Neural cell (in vitro differentiated cells): ENCODE measurements around the gene MOCS2. TPM values are rescaled to one million over a fixed set of nuclear protein-coding genes. Genes with fewer than 3 reads are reported as not detected.
"Not testable (repeated sequence)": the region's sequence is repeated elsewhere in the genome, so short reads cannot be mapped to it uniquely, and the experiment has no call there.

Source experiments
- H2AFZ ChIP-seq: fragments of 200-600, 300-800 bp; sonication (generic), shearing (Covaris generic); 2 replicates; pipeline ENCODE4 v1.6.0; 2014; ENCODE audit warnings: low read depth, mild to moderate bottlenecking, antibody characterized with exemption, low read length, moderate library complexity
- H3F3A ChIP-seq: fragments of 200-600 bp; shearing (Covaris generic); 2 replicates; pipeline ENCODE4 v1.6.1; 2016; ENCODE audit warnings: mild to moderate bottlenecking, moderate library complexity, mixed read lengths, antibody characterized with exemption, low read length; ENCODE audit not compliant: insufficient read depth, poor library complexity, severe bottlenecking
- H3K27ac ChIP-seq: fragments of 200-600, 300-800 bp; sonication (generic), shearing (Covaris generic); 2 replicates; pipeline ENCODE4 v1.5.1; 2014; ENCODE audit warnings: mild to moderate bottlenecking, low read length, moderate library complexity
- H3K27me3 ChIP-seq: fragments of 300-800, 200-600 bp; sonication (generic), shearing (Covaris generic); 2 replicates; pipeline ENCODE4 v1.6.0; 2014; ENCODE audit warnings: mild to moderate bottlenecking, low read depth, low read length, moderate library complexity; ENCODE audit not compliant: insufficient read depth
- H3K36me3 ChIP-seq: fragments of 300-800, 200-600 bp; sonication (generic), shearing (Covaris generic); 2 replicates; pipeline ENCODE4 v1.5.1; 2014; ENCODE audit warnings: mild to moderate bottlenecking, antibody characterized with exemption, low read length, moderate library complexity; ENCODE audit not compliant: insufficient read depth
- H3K4me2 ChIP-seq: fragments of 300-800, 200-600 bp; sonication (generic), shearing (Covaris generic); 2 replicates; pipeline ENCODE4 v1.6.0; 2014; ENCODE audit warnings: mild to moderate bottlenecking, low read length
- H3K4me3 ChIP-seq: fragments of 300-800, 200-600 bp; sonication (generic), shearing (Covaris generic); 2 replicates; pipeline ENCODE4 v1.5.1; 2014; ENCODE audit warnings: mild to moderate bottlenecking, low read length, moderate library complexity
- H3K79me2 ChIP-seq: fragments of 200-600 bp; shearing (Covaris generic); replicated peaks from 2 replicates; pipeline ENCODE4 v1.6.0; 2014; ENCODE audit warnings: mild to moderate bottlenecking, low read length, moderate library complexity; ENCODE audit not compliant: insufficient read depth
- H3K9ac ChIP-seq: fragments of 300-800, 200-600 bp; sonication (generic), shearing (Covaris generic); 2 replicates; pipeline ENCODE4 v1.6.1; 2016; ENCODE audit warnings: mild to moderate bottlenecking, low read length, mixed read lengths
- H3K9me2 ChIP-seq: fragments of 200-600 bp; shearing (Covaris generic); 2 replicates; pipeline ENCODE4 v1.6.1; 2016; ENCODE audit warnings: mild to moderate bottlenecking, low read length, mixed read lengths; ENCODE audit not compliant: insufficient read depth
- H3K9me3 ChIP-seq: fragments of 200-600, 300-800 bp; sonication (generic), shearing (Covaris generic); 2 replicates; pipeline ENCODE4 v1.6.1; 2016; ENCODE audit warnings: mild to moderate bottlenecking, mixed run types, low read length, moderate library complexity, mixed read lengths
- H4K20me1 ChIP-seq: fragments of 200-600 bp; shearing (Covaris generic); 2 replicates; pipeline ENCODE4 v1.6.1; 2016; ENCODE audit warnings: mild to moderate bottlenecking, mixed run types; ENCODE audit not compliant: insufficient read depth
- EP300 ChIP-seq: fragments of 450-650 bp; conservative IDR thresholded peaks from 2 replicates; pipeline ENCODE4 v1.6.1; 2014; ENCODE audit warnings: antibody characterized with exemption, mild to moderate bottlenecking, moderate library complexity; ENCODE audit not compliant: poor library complexity, severe bottlenecking
- EZH2 ChIP-seq: fragments of 200-600, 300-800 bp; shearing (Covaris generic), sonication (generic); IDR thresholded peaks from 2 replicates; pipeline ENCODE4 v1.6.1; 2014; ENCODE audit warnings: antibody characterized with exemption, low read length, borderline replicate concordance, mild to moderate bottlenecking; ENCODE audit not compliant: insufficient read depth, poor library complexity, severe bottlenecking
- MXI1 ChIP-seq: fragments of 450-650 bp; conservative IDR thresholded peaks from 2 replicates; pipeline ENCODE4 v1.6.1; 2014; ENCODE audit warnings: antibody characterized with exemption, mild to moderate bottlenecking; ENCODE audit not compliant: poor library complexity, severe bottlenecking
- POLR2AphosphoS5 ChIP-seq: IDR thresholded peaks from 2 replicates; pipeline ENCODE4 v1.6.1; 2012
- RAD21 ChIP-seq: fragments of 450-650 bp; conservative IDR thresholded peaks from 2 replicates; pipeline ENCODE4 v1.6.1; 2014; ENCODE audit warnings: antibody characterized with exemption, mild to moderate bottlenecking, moderate library complexity
- REST ChIP-seq: IDR thresholded peaks from 2 replicates; pipeline ENCODE4 v1.6.1; 2012; ENCODE audit warnings: borderline replicate concordance
- SMC3 ChIP-seq: fragments of 450-650 bp; conservative IDR thresholded peaks from 2 replicates; pipeline ENCODE4 v1.6.1; 2014; ENCODE audit warnings: antibody characterized with exemption, mild to moderate bottlenecking, moderate library complexity; ENCODE audit not compliant: poor library complexity
- TAF1 ChIP-seq: IDR thresholded peaks from 2 replicates; pipeline ENCODE4 v1.6.1; 2012; ENCODE audit warnings: low read depth
- polyA plus RNA-seq: library from polyadenylated mRNA; depleted of rRNA; stranded (reverse); fragments of >200 nt; gene quantifications from 2 replicates; pipeline ENCODE4 v1.2.3, GENCODE V29; 2014
- TF ChIP-seq, protein P1 (sequence below): fragments of 450-650 bp; IDR thresholded peaks from 2 replicates; pipeline ENCODE4 v1.5.1; 2014; ENCODE audit warnings: antibody characterized with exemption, mild to moderate bottlenecking, moderate library complexity; ENCODE audit not compliant: poor library complexity, severe bottlenecking

MOCS2 gene
- polyA plus RNA-seq, 1 donor from 2014 or later: 71.0 TPM

DNA sequence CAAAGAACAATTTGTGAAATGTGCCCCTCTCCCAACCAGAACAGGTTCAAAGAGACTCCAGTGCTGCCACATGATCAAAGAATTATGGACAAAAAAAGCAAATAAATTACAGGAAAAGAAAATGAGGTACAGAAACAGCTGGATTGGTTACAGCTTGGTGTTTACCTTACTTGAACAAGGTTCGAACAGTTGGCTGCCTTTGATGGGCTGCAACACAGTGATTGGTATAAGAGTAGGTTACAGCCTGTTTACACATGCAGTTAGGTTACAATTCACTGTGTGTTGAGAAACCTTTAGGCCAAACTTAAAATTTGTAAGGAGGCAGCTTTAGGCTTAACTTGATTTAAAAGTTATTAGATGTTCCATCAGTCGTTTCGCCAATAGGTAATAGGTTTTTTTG, 3.4 kb upstream of the MOCS2 start:
- Histone ChIP-seq H3K36me3 (no peaks in the 10 kb centered on the region), H3K9me3 (no peaks in the 10 kb centered on the region), H3K4me3 (no peak overlapping the region), H3K27ac (no peak overlapping the region), H3K9ac (no peak overlapping the region), H2AFZ (no peak overlapping the region), H3K27me3 (no peaks in the 10 kb centered on the region), H3K79me2 (no peaks in the 10 kb centered on the region), H4K20me1 (no peaks in the 10 kb centered on the region), H3K9me2 (no peaks in the 10 kb centered on the region), H3F3A (no peaks in the 10 kb centered on the region), H3K4me2 (no peak overlapping the region)
- TF ChIP-seq RAD21 (no peak), EZH2 (no peak), MXI1 (no peak), EP300 (no peak), SMC3 (no peak), TAF1 (no peak), REST (no peak), POLR2AphosphoS5 (no peak)
- TF ChIP-seq, protein P1, sequence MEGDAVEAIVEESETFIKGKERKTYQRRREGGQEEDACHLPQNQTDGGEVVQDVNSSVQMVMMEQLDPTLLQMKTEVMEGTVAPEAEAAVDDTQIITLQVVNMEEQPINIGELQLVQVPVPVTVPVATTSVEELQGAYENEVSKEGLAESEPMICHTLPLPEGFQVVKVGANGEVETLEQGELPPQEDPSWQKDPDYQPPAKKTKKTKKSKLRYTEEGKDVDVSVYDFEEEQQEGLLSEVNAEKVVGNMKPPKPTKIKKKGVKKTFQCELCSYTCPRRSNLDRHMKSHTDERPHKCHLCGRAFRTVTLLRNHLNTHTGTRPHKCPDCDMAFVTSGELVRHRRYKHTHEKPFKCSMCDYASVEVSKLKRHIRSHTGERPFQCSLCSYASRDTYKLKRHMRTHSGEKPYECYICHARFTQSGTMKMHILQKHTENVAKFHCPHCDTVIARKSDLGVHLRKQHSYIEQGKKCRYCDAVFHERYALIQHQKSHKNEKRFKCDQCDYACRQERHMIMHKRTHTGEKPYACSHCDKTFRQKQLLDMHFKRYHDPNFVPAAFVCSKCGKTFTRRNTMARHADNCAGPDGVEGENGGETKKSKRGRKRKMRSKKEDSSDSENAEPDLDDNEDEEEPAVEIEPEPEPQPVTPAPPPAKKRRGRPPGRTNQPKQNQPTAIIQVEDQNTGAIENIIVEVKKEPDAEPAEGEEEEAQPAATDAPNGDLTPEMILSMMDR: no peak

- not testable (repeated sequence) for H3K36me3 ChIP-seq, H3K27ac ChIP-seq, H3K9me3 ChIP-seq, H4K20me1 ChIP-seq, H3K4me3 ChIP-seq, H3K27me3 ChIP-seq, H3F3A ChIP-seq, H3K4me2 ChIP-seq, H2AFZ ChIP-seq, H3K79me2 ChIP-seq, H3K9ac ChIP-seq, H3K9me2 ChIP-seq
Measured at GRCh38 chr5:53112307-53112706, 2.8 kb upstream of the MOCS2 start.

DNA sequence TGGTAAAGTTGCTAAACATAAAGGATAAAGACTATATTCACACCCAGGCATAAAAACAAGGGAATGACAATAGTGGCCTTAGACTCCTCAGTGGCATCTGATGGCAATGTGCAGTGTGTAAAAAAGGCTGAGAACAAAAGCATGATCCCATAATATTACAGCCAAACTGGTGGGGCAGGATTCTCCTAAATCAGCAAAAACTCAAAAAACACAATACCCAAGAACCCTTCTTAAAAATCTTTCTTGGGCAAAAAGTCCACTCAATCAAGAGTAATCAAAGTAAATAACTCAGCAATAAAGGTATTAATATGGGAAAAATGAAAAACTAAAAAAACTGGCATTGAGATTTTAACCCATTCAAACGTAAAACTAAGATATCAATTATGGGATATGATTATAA, 1.6 kb upstream of the MOCS2 start:
- H3K9ac ChIP-seq: no peak overlapping the region
- H3K27ac ChIP-seq: no peak overlapping the region
- no peaks in the 10 kb centered on the region for H3K9me2 ChIP-seq
- H3K79me2 ChIP-seq: no peaks in the 10 kb centered on the region
- TF ChIP-seq POLR2AphosphoS5: no peak
- TF ChIP-seq SMC3: no peak
- TF ChIP-seq EP300: no peak
- no peak for TF ChIP-seq REST
- TF ChIP-seq EZH2: no peak
- TF ChIP-seq RAD21: no peak
- no peak for TF ChIP-seq TAF1
- TF ChIP-seq, protein P1: no peak
- no peak for TF ChIP-seq MXI1
- no peaks in the 10 kb centered on the region for H4K20me1 ChIP-seq
- no peak overlapping the region for H3K4me2 ChIP-seq
- no peak overlapping the region for H2AFZ ChIP-seq
- H3K4me3 ChIP-seq: no peak overlapping the region
- no peaks in the 10 kb centered on the region for H3F3A ChIP-seq
- H3K27me3 ChIP-seq: no peaks in the 10 kb centered on the region
- H3K9me3 ChIP-seq: no peaks in the 10 kb centered on the region
- no peaks in the 10 kb centered on the region for H3K36me3 ChIP-seq
